Measurements from ENCODE around the gene MSN.

The MSN gene

DNA sequence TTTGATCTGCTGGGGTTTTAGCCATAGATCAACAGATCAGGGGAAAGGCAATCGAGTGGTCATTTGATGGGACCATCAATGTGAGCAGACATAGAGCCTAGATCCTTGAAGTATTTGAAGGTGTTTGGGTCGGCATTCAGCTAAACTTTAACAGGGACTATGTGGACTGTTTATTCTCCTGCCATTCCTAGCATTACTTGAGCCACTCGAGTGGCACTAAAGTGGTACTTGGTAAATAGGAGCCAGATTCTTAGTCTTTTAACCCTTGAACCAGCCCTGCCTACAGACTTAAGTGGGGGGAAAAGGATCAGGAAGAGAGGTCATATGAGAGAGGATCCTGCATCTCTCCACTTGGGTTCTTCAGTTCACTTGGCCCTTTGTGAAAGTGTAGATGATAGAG lies 3.8 kb downstream of the MSN start:
- Histone ChIP-seq H3K27me3 (ENCODE audit: insufficient read depth, low read depth) (no peaks in the 10 kb centered on the region), H4K20me1 (ENCODE audit: insufficient read depth) (0 out of 2 replicates have a peak, but pooled peaks cover 8% of the 10 kb centered on the region), H3K9ac (no peak overlapping the region), H3K79me2 (ENCODE audit: insufficient read depth, low read depth) (peaks cover 84% of the 10 kb centered on the region), H3K36me3 (ENCODE audit: insufficient read depth) (no peaks in the 10 kb centered on the region), H3K4me3 (IDR thresholded peaks at IDR 0.05; ENCODE audit: insufficient read depth, low read depth, low read length) (no peak overlapping the region), H3K4me2 (peak overlapping the region; percentile 42; the same call in 1 of the 2 replicates), H2AFZ (ENCODE audit: low read depth) (no peak overlapping the region), H3K27ac (no peak overlapping the region), H3K4me1 (ENCODE audit: low read depth, poor library complexity, severe bottlenecking) (peaks cover 61% of the 10 kb centered on the region)
- TF ChIP-seq, protein P1, sequence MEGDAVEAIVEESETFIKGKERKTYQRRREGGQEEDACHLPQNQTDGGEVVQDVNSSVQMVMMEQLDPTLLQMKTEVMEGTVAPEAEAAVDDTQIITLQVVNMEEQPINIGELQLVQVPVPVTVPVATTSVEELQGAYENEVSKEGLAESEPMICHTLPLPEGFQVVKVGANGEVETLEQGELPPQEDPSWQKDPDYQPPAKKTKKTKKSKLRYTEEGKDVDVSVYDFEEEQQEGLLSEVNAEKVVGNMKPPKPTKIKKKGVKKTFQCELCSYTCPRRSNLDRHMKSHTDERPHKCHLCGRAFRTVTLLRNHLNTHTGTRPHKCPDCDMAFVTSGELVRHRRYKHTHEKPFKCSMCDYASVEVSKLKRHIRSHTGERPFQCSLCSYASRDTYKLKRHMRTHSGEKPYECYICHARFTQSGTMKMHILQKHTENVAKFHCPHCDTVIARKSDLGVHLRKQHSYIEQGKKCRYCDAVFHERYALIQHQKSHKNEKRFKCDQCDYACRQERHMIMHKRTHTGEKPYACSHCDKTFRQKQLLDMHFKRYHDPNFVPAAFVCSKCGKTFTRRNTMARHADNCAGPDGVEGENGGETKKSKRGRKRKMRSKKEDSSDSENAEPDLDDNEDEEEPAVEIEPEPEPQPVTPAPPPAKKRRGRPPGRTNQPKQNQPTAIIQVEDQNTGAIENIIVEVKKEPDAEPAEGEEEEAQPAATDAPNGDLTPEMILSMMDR (conservative IDR thresholded peaks at IDR 0.05; ENCODE audit: low read depth, low read length): no peak

GRCh38 chrX:65671966-65672365 lies 4.5 kb downstream of the MSN start:
- no peak overlapping the region for H3K4me3 ChIP-seq (IDR thresholded peaks at IDR 0.05; ENCODE audit: insufficient read depth, low read depth, low read length)
- peaks cover 58% of the 10 kb centered on the region for H3K4me1 ChIP-seq (ENCODE audit: low read depth, poor library complexity, severe bottlenecking)
- peaks cover 91% of the 10 kb centered on the region for H3K79me2 ChIP-seq (ENCODE audit: insufficient read depth, low read depth)
- H4K20me1 ChIP-seq (ENCODE audit: insufficient read depth): 0 out of 2 replicates have a peak, but pooled peaks cover 8% of the 10 kb centered on the region
- H3K27me3 ChIP-seq (ENCODE audit: insufficient read depth, low read depth): no peaks in the 10 kb centered on the region
- no peaks in the 10 kb centered on the region for H3K36me3 ChIP-seq (ENCODE audit: insufficient read depth)
- no peak overlapping the region for H3K9ac ChIP-seq
- no peak overlapping the region for H2AFZ ChIP-seq (ENCODE audit: low read depth)
- peak overlapping the region; percentile 42; the same call in 1 of the 2 replicates for H3K4me2 ChIP-seq
- TF ChIP-seq, protein P1 (conservative IDR thresholded peaks at IDR 0.05; ENCODE audit: low read depth, low read length): no peak
- no peak overlapping the region for H3K27ac ChIP-seq

DNA sequence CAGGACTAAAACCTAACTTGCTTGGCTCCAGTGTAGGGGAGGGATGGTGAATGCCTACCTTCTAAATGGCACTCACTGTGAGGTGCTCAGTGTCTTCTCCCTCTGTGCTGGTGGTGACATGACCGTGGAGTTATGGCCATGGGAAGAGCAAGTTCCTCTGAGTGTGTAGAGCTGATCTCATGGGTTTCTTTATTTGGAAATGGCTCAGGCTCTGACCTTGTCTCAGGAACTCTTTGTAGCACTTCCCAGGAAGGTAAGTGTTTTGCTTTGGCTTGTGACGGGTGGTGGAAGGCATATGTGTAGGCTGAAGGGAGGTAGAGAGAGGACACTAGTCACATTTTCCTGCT lies 6.4 kb downstream of the MSN start:
- Histone ChIP-seq H2AFZ (ENCODE audit: low read depth) (no peak overlapping the region), H3K4me3 (IDR thresholded peaks at IDR 0.05; ENCODE audit: insufficient read depth, low read depth, low read length) (no peak overlapping the region), H3K79me2 (ENCODE audit: insufficient read depth, low read depth) (peaks cover 97% of the 10 kb centered on the region), H3K36me3 (ENCODE audit: insufficient read depth) (no peaks in the 10 kb centered on the region), H3K27ac (peak overlapping the region; percentile 26; the same call in 1 of the 2 replicates), H3K4me1 (ENCODE audit: low read depth, poor library complexity, severe bottlenecking) (peaks cover 72% of the 10 kb centered on the region), H3K27me3 (ENCODE audit: insufficient read depth, low read depth) (no peaks in the 10 kb centered on the region), H3K9ac (no peak overlapping the region), H3K4me2 (peak overlapping the region; percentile 42; the same call in 1 of the 2 replicates), H4K20me1 (ENCODE audit: insufficient read depth) (0 out of 2 replicates have a peak, but pooled peaks cover 15% of the 10 kb centered on the region)
- TF ChIP-seq, protein P1 (conservative IDR thresholded peaks at IDR 0.05; ENCODE audit: low read depth, low read length): no peak

GRCh38 chrX:65674204-65674893 lies 6.9 kb downstream of the MSN start:
- H3K9ac ChIP-seq: no peak overlapping the region
- H2AFZ ChIP-seq (ENCODE audit: low read depth): no peak overlapping the region
- H3K27me3 ChIP-seq (ENCODE audit: insufficient read depth, low read depth): no peaks in the 10 kb centered on the region
- no peaks in the 10 kb centered on the region for H3K36me3 ChIP-seq (ENCODE audit: insufficient read depth)
- peak overlapping the region; percentile 42 for H3K4me2 ChIP-seq
- TF ChIP-seq, protein P1 (conservative IDR thresholded peaks at IDR 0.05; ENCODE audit: low read depth, low read length): no peak
- 0 out of 2 replicates have a peak, but pooled peaks cover 15% of the 10 kb centered on the region for H4K20me1 ChIP-seq (ENCODE audit: insufficient read depth)
- H3K4me3 ChIP-seq (IDR thresholded peaks at IDR 0.05; ENCODE audit: insufficient read depth, low read depth, low read length): no peak overlapping the region
- peaks cover 72% of the 10 kb centered on the region for H3K4me1 ChIP-seq (ENCODE audit: low read depth, poor library complexity, severe bottlenecking)
- H3K79me2 ChIP-seq (ENCODE audit: insufficient read depth, low read depth): peaks cover 97% of the 10 kb centered on the region
- H3K27ac ChIP-seq: peak overlapping the region; percentile 26; the same call in 1 of the 2 replicates

Measured in KMS-11 (cell line).